NCI-H2227 (cell line): ENCODE results near the gene DGKD.

ENCODE experiments used
- DNase-seq: peaks from one replicate; lab custom pipeline; 2025; ENCODE audit not compliant: unreplicated experiment; lab: John Stamatoyannopoulos, UW

DGKD gene, protein sequence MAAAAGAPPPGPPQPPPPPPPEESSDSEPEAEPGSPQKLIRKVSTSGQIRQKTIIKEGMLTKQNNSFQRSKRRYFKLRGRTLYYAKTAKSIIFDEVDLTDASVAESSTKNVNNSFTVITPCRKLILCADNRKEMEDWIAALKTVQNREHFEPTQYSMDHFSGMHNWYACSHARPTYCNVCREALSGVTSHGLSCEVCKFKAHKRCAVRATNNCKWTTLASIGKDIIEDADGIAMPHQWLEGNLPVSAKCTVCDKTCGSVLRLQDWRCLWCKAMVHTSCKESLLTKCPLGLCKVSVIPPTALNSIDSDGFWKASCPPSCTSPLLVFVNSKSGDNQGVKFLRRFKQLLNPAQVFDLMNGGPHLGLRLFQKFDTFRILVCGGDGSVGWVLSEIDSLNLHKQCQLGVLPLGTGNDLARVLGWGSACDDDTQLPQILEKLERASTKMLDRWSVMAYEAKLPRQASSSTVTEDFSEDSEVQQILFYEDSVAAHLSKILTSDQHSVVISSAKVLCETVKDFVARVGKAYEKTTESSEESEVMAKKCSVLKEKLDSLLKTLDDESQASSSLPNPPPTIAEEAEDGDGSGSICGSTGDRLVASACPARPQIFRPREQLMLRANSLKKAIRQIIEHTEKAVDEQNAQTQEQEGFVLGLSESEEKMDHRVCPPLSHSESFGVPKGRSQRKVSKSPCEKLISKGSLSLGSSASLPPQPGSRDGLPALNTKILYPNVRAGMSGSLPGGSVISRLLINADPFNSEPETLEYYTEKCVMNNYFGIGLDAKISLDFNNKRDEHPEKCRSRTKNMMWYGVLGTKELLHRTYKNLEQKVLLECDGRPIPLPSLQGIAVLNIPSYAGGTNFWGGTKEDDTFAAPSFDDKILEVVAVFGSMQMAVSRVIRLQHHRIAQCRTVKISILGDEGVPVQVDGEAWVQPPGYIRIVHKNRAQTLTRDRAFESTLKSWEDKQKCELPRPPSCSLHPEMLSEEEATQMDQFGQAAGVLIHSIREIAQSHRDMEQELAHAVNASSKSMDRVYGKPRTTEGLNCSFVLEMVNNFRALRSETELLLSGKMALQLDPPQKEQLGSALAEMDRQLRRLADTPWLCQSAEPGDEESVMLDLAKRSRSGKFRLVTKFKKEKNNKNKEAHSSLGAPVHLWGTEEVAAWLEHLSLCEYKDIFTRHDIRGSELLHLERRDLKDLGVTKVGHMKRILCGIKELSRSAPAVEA

GRCh38 chr2:233353769-233354499 lies at the start of gene DGKD:
DGKD (plus strand) TSS chr2:233354494; CDS start chr2:233354519, 25 bp downstream.
- DNase-seq, result peak; percentile 73

DNA sequence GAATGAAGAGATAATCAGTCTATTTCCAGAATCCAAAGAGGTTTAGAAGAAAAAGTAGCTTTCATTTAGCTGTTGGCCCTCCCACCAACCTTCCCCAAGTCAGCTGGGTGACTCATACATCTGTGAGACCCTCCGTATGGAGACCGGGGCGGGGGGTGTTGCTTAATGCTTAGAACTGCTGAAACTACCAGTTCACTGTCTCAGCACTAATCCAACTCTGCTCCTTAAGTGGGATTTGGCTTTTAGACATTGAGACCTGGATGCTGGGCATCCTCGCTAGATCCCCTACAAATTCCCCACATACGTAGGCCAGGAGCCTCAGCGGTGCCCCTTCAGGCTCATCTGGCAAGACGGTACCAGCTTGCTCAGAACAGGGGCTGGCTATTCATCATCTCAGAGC lies 46.7 kb upstream of the DGKD start, which contains the start of gene SAG:
Gene SAG (plus strand): TSS at position 252 of the 400 bp plus-strand sequence. CDS start 1,374 bp downstream, outside the sequence.
- no peak for DNase-seq

GRCh38 chr2:233311241-233311926 lies 42.9 kb upstream of the DGKD start:
- DNase-seq, result no peak

- DNase-seq, result no peak
Observed at GRCh38 chr2:233312874-233313273, 41.4 kb upstream of the DGKD start.

GRCh38 chr2:233314180-233314925 lies 39.9 kb upstream of the DGKD start:
- no peak for DNase-seq

- DNase-seq, result no peak
Observed at GRCh38 chr2:233317196-233317943, 36.9 kb upstream of the DGKD start.

DNA sequence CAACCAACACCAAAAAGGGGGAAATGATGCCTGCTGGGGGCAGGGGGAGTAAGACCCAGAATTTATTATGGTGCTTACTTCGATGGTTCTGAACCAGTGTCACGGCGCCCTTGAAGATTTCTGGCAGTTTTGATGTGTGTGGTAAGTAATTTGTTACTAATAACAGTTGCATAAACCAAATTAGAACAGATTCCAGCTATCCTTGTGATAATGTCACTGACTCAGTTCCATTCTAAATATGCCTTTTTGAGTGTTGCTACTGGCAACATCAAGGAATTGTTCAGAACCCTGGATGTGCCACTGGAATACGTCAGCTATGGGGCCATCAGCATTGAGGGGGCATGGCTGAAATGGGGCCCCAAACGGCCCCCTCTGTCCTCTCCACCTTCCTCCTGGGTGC lies 35.0 kb upstream of the DGKD start:
- DNase-seq, result no peak

DNA sequence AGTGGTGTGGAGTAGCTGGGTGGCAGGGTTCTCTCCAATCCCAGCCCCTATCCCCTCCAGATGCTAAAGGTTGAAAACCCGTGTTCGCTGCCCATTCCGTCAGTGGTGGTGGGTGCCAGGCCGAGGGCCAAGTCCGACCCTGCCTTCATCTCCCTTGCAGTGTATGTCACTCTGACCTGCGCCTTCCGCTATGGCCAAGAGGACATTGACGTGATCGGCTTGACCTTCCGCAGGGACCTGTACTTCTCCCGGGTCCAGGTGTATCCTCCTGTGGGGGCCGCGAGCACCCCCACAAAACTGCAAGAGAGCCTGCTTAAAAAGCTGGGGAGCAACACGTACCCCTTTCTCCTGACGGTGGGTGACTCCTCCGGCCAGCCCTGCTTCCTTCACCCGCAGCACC lies 33.8 kb upstream of the DGKD start:
- no peak for DNase-seq

DNA sequence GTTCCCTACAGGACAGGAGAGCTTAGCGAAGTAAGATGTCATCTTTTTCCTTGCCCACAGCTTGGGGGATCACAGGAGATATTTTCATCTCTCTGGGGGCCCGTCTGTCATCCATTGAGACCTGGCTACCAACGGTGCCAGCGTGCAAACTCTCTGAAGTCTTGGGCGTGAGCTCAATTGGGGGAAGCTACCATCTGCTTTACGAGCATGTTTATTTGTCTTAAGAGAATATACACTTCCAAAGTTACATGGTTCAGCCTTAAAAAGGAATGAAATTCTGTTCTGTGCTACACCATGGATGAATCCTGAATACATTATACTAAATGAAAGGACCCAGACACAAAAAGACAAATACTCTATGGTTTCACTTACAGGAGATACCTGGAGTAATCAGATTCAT lies 33.1 kb upstream of the DGKD start:
- DNase-seq, result no peak

- DNase-seq, result no peak
Observed at GRCh38 chr2:233323851-233324250, 30.4 kb upstream of the DGKD start.

DNA sequence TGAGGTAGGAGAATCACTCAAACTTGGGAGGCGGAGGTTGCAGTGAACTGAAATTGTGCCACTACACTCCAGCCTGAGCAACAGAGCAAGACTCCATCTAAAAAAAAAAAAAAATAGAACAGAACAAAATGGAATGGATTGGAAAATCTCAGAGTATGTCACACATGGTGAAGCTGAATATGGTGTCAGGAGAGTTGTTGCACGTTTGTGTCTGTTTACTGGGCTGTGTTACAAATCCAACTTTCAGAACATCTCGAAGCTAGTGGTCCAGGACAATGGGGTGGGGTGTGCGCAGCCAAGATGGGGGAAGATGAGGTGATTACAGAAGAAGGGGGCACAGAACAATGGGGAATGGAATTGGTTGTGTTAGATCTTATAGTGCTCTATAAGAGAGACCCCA lies 29.0 kb upstream of the DGKD start:
- DNase-seq, result no peak

DNA sequence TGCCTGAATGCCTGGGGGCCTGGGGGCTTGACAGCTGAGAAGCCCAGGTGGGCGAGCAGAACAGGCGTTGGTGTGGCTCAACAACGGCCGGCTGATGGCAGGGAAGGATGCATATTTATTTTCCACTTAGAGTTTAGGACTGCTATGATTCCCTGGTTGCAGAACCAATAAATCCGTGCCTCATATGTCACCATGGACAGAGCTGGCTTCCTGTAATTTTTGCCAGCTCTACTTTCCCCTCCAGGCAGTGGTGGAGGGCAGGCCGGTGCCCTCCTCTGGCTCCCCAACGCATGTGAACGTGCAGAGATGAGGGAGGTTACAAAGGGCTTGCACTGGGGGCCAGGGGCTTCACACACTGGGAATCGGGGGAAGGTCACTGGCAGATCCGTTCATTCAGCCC lies 28.5 kb upstream of the DGKD start:
- DNase-seq, result no peak

GRCh38 chr2:233326500-233326899 lies 27.8 kb upstream of the DGKD start:
- DNase-seq, result no peak

- DNase-seq, result no peak
Observed at GRCh38 chr2:233328922-233329321, 25.4 kb upstream of the DGKD start.

DNA sequence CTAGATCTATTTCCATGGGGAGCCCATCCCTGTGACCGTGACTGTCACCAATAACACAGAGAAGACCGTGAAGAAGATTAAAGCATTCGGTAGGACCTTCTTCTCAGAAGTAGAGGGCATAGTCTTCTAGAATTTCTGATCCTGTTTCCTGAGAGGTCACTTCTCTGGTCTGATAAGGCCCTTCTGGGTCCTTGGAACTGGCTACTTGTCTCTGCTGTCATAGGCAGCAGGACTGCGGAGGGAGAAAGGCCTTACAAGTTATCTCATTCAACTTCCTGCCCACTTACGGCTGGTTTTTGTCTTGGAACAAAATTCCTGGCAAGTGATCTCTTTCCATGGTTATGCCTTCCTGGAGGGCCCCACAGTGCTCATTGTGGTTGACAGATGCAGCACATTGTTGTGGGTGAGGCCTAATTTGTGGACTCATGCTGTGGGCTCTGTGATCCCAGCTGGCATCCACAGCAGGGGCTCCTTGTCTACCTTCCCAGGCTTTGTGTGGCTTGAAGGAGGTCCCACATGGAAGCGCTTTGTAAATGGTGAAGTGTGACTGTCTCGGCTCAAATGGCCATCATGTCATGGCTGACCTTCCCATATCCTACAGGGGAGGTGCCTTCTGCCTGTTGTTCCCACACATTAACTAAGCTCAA lies 24.7 kb upstream of the DGKD start:
- no peak for DNase-seq

DNA sequence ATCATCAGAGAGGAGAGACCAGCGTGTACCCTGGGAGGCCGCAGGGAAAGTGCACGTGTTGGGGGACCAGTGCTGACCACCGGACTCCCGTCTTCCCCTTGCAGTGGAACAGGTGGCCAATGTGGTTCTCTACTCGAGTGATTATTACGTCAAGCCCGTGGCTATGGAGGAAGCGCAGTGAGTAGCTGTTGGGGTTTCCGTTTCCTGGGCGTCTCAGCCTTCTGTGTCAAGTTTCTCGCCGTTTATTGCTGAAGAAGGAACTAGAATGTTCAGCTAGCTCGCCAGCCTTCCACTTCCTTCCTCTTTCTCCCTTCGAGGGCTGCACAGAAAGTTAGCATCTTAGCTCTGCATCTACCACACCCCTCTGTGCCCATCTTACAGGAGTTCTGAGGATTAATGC lies 22.8 kb upstream of the DGKD start:
- DNase-seq, result no peak

DNA sequence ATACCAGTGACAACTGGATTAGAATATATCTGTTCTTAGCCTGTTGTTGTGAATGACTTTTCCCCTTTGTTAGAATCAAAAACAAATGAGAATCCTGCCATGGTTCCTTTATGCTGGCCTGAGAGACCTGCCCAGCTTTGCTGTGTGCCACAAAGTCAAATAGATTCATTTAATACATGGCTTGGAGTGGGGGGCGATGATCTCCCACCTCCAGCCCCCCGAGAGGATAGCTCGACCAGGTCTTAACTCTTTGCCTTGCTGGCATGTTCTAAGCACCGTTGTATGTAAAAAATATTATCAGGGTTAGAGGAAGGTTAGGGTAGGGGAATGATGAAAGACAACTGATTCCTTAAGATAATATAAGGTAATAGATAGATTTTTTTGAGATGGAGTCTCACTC lies 22.2 kb upstream of the DGKD start:
- DNase-seq, result no peak

GRCh38 chr2:233334915-233335314 lies 19.4 kb upstream of the DGKD start:
- DNase-seq, result no peak
